ENCODE measurements around the gene ASCC2. TPM values are rescaled to one million over a fixed set of nuclear protein-coding genes. Genes with fewer than 3 reads are reported as not detected.

ASCC2 gene
- total RNA-seq, 2 experiments from 2014 or later: 70.9 to 73.5 TPM

- no peaks in the 10 kb centered on the region for H3K9me3 Mint-ChIP-seq
- H3K27ac Mint-ChIP-seq: peak overlapping the region; percentile 65
- H3K27me3 Mint-ChIP-seq: no peaks in the 10 kb centered on the region
- no peak for DNase-seq
- H3K4me3 Mint-ChIP-seq: no peak overlapping the region
- peaks cover 2% of the 10 kb centered on the region for H3K36me3 Mint-ChIP-seq
- peaks cover 4% of the 10 kb centered on the region for H3K4me1 Mint-ChIP-seq
These were observed 87.2 kb downstream of the ASCC2 start for GRCh38 chr22:29750559-29751538.

- peaks cover 4% of the 10 kb centered on the region for H3K4me1 Mint-ChIP-seq
- H3K27me3 Mint-ChIP-seq: no peaks in the 10 kb centered on the region
- peaks cover 4% of the 10 kb centered on the region for H3K36me3 Mint-ChIP-seq
- no peaks in the 10 kb centered on the region for H3K9me3 Mint-ChIP-seq
- H3K27ac Mint-ChIP-seq: no peak overlapping the region
- no peak for DNase-seq
- H3K4me3 Mint-ChIP-seq: no peak overlapping the region
These were observed 88.0 kb downstream of the ASCC2 start for GRCh38 chr22:29750029-29750428.

- Mint-ChIP-seq H3K4me3 (no peak overlapping the region), H3K4me1 (peaks cover 4% of the 10 kb centered on the region), H3K36me3 (peaks cover 4% of the 10 kb centered on the region), H3K27me3 (no peaks in the 10 kb centered on the region), H3K27ac (no peak overlapping the region), H3K9me3 (no peaks in the 10 kb centered on the region)
- no peak for DNase-seq
These were observed 89.7 kb downstream of the ASCC2 start for GRCh38 chr22:29748248-29748893.

- DNase-seq: no peak
- H3K27me3 Mint-ChIP-seq: no peaks in the 10 kb centered on the region
- H3K4me3 Mint-ChIP-seq: no peak overlapping the region
- H3K36me3 Mint-ChIP-seq: peaks cover 4% of the 10 kb centered on the region
- H3K27ac Mint-ChIP-seq: no peak overlapping the region
- no peaks in the 10 kb centered on the region for H3K9me3 Mint-ChIP-seq
- H3K4me1 Mint-ChIP-seq: peaks cover 4% of the 10 kb centered on the region
These were observed 90.2 kb downstream of the ASCC2 start for GRCh38 chr22:29747832-29748231.

- DNase-seq: no peak
- peaks cover 3% of the 10 kb centered on the region for H3K4me1 Mint-ChIP-seq
These were observed 93.2 kb downstream of the ASCC2 start for GRCh38 chr22:29744902-29745301.

GRCh38 chr22:29742326-29742725 lies 95.7 kb downstream of the ASCC2 start:
- no peak for DNase-seq
- no peaks in the 10 kb centered on the region for H3K9me3 Mint-ChIP-seq
- no peak overlapping the region for H3K4me3 Mint-ChIP-seq
- H3K36me3 Mint-ChIP-seq: peaks cover 2% of the 10 kb centered on the region
- no peaks in the 10 kb centered on the region for H3K27me3 Mint-ChIP-seq
- H3K27ac Mint-ChIP-seq: no peak overlapping the region
- peaks cover 3% of the 10 kb centered on the region for H3K4me1 Mint-ChIP-seq

More at GRCh38 chr22:29744902-29745301, 93.2 kb downstream of the ASCC2 start:
- Mint-ChIP-seq H3K36me3 (peaks cover 4% of the 10 kb centered on the region), H3K4me3 (no peak overlapping the region), H3K27ac (no peak overlapping the region), H3K9me3 (no peaks in the 10 kb centered on the region), H3K27me3 (no peaks in the 10 kb centered on the region)

GRCh38 chr22:29741926-29742325 lies 96.1 kb downstream of the ASCC2 start:
- Mint-ChIP-seq H3K27ac (no peak overlapping the region), H3K27me3 (no peaks in the 10 kb centered on the region), H3K4me1 (peaks cover 3% of the 10 kb centered on the region), H3K36me3 (peaks cover 2% of the 10 kb centered on the region), H3K4me3 (no peak overlapping the region), H3K9me3 (no peaks in the 10 kb centered on the region)
- no peak for DNase-seq

GRCh38 chr22:29740216-29740615 lies 97.9 kb downstream of the ASCC2 start:
- no peaks in the 10 kb centered on the region for H3K36me3 Mint-ChIP-seq
- no peak overlapping the region for H3K4me3 Mint-ChIP-seq
- no peak overlapping the region for H3K27ac Mint-ChIP-seq
- H3K4me1 Mint-ChIP-seq: peaks cover 3% of the 10 kb centered on the region
- no peaks in the 10 kb centered on the region for H3K9me3 Mint-ChIP-seq
- DNase-seq: no peak
- H3K27me3 Mint-ChIP-seq: no peaks in the 10 kb centered on the region

- Mint-ChIP-seq H3K36me3 (no peaks in the 10 kb centered on the region), H3K27me3 (no peaks in the 10 kb centered on the region)
These were observed 98.7 kb downstream of the ASCC2 start for GRCh38 chr22:29739346-29739875.

More at GRCh38 chr22:29739346-29739875, 98.7 kb downstream of the ASCC2 start:
- H3K4me1 Mint-ChIP-seq: peaks cover 3% of the 10 kb centered on the region
- H3K4me3 Mint-ChIP-seq: no peak overlapping the region
- no peak overlapping the region for H3K27ac Mint-ChIP-seq
- DNase-seq: no peak
- H3K9me3 Mint-ChIP-seq: no peaks in the 10 kb centered on the region

Other genes starting within 250 kb of the ASCC2 start
- 10 to 100 TPM; 45.8 to 49.4 TPM for gene NF2, start 234.6 kb downstream of the ASCC2 start, total RNA-seq
- gene CABP7, start 118.3 kb downstream of the ASCC2 start, total RNA-seq: under 1 TPM in 1 of 2 experiments, not detected in 1; 0.06 TPM
- gene ZMAT5, start 71.3 kb downstream of the ASCC2 start, total RNA-seq: 10 to 100 TPM; 17.1 to 17.5 TPM
- gene UQCR10, start 70.9 kb downstream of the ASCC2 start, total RNA-seq: 100 to 1,000 TPM; 108 to 117 TPM
- gene MTMR3, start 44.9 kb upstream of the ASCC2 start, total RNA-seq: 10 to 100 TPM; 16.3 to 16.9 TPM
- not detected for gene HORMAD2, start 242.2 kb upstream of the ASCC2 start, total RNA-seq